GM18499 (cell line): ENCODE measurements around the gene PTPRF.
"Not testable (repeated sequence)": the region's sequence is repeated elsewhere in the genome, so short reads cannot be mapped to it uniquely, and the experiment has no call there.

Source experiments
- ATAC-seq: cut with Tn5 transposase; IDR thresholded peaks from one replicate; pipeline ENCODE4 v1.9.1; 2021; ENCODE audit warnings: moderate number of reproducible peaks; ENCODE audit not compliant: insufficient read depth, unreplicated experiment

Gene PTPRF

GRCh38 chr1:43536196-43536863 is 5.6 kb downstream of the PTPRF start:
- no peak for ATAC-seq

GRCh38 chr1:43536864-43537358 is 6.2 kb downstream of the PTPRF start:
- ATAC-seq: no peak

GRCh38 chr1:43537423-43538142 is 6.9 kb downstream of the PTPRF start:
- no peak for ATAC-seq

- no peak for ATAC-seq
These were observed 7.4 kb downstream of the PTPRF start for GRCh38 chr1:43538143-43538487.

GRCh38 chr1:43538969-43539368 is 8.3 kb downstream of the PTPRF start:
- ATAC-seq: no peak

- ATAC-seq: no peak
These were observed 9.2 kb downstream of the PTPRF start for GRCh38 chr1:43539726-43540434.

- no peak for ATAC-seq
These were observed 10.0 kb downstream of the PTPRF start for GRCh38 chr1:43540653-43541071.

- no peak for ATAC-seq
These were observed 10.5 kb downstream of the PTPRF start for GRCh38 chr1:43541141-43541540.

- ATAC-seq: no peak
These were observed 11.2 kb downstream of the PTPRF start for GRCh38 chr1:43541721-43542401.

- no peak for ATAC-seq
These were observed 12.1 kb downstream of the PTPRF start for GRCh38 chr1:43542527-43543458.

- no peak for ATAC-seq
These were observed 12.9 kb downstream of the PTPRF start for GRCh38 chr1:43543567-43543966.

- ATAC-seq: no peak
These were observed 14.6 kb downstream of the PTPRF start for GRCh38 chr1:43545339-43545694.

- no peak for ATAC-seq
These were observed 15.2 kb downstream of the PTPRF start for GRCh38 chr1:43545695-43546387.

GRCh38 chr1:43546388-43547100 is 15.9 kb downstream of the PTPRF start:
- no peak for ATAC-seq

- no peak for ATAC-seq
These were observed 16.9 kb downstream of the PTPRF start for GRCh38 chr1:43547538-43548072.

- no peak for ATAC-seq
These were observed 17.9 kb downstream of the PTPRF start for GRCh38 chr1:43548285-43549271.

GRCh38 chr1:43549394-43549793 is 18.7 kb downstream of the PTPRF start:
- not testable (repeated sequence) for ATAC-seq
